ENCODE results near the gene GPX6.
"Not testable (repeated sequence)": the region's sequence is repeated elsewhere in the genome, so short reads cannot be mapped to it uniquely, and the experiment has no call there.

Gene GPX6

GRCh38 chr6:28515676-28516075, at the start of gene GPX6:
TSS of gene GPX6 (minus strand) at chr6:28515793. CDS start at chr6:28515743, 50 bp downstream.
- no peak for DNase-seq (ENCODE audit: low read depth)

- DNase-seq (ENCODE audit: low read depth) = no peak
These were observed 48.0 kb upstream of the GPX6 start for GRCh38 chr6:28563430-28564095.

- DNase-seq (ENCODE audit: low read depth) = no peak
These were observed 43.0 kb upstream of the GPX6 start for GRCh38 chr6:28558629-28559028.

DNA sequence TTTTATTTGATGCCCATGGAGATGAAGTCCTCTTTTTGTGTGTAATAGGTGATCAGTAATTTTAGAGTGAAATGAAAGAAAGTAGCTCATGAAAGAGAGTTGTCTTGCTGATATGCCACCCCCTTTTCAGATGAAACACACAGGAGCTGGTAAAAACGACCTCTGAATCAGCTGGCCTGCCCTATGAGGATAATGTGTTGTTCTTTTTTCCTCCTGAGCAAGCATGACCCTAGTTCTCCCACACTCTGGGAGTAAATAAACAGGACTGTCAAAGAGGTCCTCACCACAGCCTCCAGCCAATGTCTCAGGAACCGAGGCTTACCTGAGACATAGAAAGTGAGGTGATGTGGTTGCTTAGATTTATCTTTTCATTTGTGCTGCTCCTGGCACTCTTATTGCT, 39.5 kb upstream of the GPX6 start:
- no peak for DNase-seq (ENCODE audit: low read depth)

GRCh38 chr6:28553986-28554881, 38.6 kb upstream of the GPX6 start:
- no peak for DNase-seq (ENCODE audit: low read depth)

DNA sequence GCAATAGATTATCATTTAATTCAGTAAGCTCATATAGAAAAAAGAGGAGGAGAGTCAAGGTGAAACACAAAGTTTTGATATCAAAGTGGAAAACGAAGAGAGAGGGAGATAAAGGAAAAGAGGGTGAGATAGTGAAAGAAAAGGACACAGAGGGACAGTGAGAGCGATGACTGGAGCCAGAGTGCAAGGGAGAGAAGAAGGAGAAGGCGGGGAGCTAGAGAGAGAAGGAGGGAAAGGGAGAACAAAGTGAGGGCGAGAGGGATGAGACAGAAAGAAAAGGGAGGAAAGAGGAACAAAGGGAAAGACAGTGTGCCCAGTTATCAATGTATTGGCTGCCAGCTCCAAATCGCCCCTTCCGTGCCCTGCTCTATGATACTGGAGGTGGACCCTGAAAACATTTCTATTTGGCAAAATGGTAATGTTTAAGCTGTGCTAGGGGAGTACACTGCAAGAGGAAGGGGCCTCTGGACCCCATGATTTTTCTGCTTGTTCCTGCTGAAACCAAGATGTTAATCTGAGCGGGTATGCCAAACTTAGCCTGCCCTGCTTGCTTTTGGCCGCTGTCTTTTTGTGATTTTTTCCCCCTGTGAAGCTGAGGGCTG, 37.9 kb upstream of the GPX6 start:
- DNase-seq (ENCODE audit: low read depth) = no peak

DNA sequence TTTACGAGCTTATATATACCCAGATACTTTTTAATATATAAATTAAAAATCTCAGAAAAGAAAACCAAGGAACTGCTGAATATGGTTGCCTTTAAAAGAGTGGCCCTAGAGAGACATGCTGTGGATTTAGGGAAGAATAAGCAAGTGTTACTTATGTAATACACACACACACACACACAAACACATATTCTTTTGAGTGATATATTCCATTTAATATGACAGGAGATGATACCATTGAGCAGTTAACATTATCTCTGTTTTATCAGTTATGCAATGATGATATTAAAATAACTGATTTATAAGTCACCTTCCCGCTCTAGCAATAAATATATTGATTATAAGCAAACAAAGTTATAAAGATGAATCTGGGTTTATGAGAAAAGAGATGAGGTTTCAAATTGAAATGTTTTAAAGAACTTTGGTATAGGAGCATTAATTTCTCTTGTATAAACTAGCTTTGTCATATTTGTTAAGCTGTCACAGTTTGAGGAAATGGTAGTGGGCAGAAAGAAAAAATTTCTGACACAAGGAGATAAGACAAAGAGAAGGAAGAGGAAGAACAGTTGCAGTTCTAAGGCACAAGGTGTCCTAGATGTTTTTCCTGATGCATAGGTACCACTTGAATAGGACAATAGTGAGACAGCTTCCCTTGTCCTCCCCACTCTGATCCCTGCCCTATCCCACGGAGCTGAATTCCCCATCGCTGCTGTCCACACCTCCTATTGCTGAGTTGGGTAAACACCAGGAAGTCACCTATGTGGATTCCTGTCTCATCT, 36.5 kb upstream of the GPX6 start:
- no peak for DNase-seq (ENCODE audit: low read depth)

GRCh38 chr6:28547003-28547402, 31.4 kb upstream of the GPX6 start:
- not testable (repeated sequence) for DNase-seq (ENCODE audit: low read depth)

- no peak for DNase-seq (ENCODE audit: low read depth)
These were observed 30.4 kb upstream of the GPX6 start for GRCh38 chr6:28545955-28546354.

- no peak for DNase-seq (ENCODE audit: low read depth)
These were observed 28.3 kb upstream of the GPX6 start for GRCh38 chr6:28543651-28544610.

GRCh38 chr6:28542440-28543296, 27.1 kb upstream of the GPX6 start:
- DNase-seq (ENCODE audit: low read depth) = no peak

DNA sequence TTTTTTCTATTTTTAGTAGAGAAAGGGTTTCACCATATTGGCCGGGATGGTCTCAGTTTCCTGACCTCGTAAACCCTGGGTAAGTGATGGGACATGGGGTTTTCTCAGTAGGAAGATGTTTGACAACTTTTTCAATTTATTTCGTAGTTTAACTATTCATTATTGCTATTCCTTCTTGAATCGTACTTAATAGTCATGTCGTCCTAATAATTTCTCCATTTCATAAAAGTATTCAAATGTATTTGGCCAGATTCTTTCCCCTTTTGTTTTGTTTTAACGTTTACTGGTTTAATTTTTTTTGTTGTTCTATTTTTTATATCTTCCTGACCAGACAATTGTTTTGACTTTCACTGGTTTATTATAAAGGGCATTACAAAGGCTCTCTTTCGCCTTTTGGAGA, 26.4 kb upstream of the GPX6 start:
- DNase-seq (ENCODE audit: low read depth) = no peak

DNA sequence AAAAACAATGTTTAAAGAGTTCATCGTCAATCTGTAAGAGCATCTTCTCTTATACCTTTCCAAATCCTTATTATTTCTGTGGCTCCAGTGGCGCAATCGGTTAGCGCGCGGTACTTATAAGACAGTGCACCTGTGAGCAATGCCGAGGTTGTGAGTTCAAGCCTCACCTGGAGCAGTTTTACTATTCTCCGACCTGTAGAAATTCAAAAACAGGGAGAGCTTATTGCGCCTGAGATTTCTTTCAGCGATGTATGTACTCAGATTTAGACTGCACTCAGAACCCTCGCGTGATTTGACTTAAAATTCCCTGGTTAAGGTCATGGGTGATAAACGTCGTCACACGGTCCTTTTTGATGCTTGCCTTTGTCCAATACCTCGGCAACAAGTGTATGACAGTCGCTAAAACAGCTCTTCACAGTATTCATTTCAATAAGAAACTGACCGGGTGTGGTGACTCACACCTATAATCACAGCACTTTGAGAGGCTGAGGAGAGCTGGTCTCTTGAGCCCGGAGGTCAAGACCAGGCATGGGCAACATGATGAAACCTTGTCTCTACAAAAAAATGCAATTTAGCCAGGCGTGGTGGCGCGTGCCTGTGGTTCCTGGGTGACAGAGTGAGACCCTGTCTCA, 22.0 kb upstream of the GPX6 start:
- DNase-seq (ENCODE audit: low read depth) = no peak

- DNase-seq (ENCODE audit: low read depth) = no peak
These were observed 21.5 kb upstream of the GPX6 start for GRCh38 chr6:28537065-28537464.

GRCh38 chr6:28534875-28535274, 19.3 kb upstream of the GPX6 start:
- DNase-seq (ENCODE audit: low read depth) = no peak

- no peak for DNase-seq (ENCODE audit: low read depth)
These were observed 18.7 kb upstream of the GPX6 start for GRCh38 chr6:28534306-28534705.

- no peak for DNase-seq (ENCODE audit: low read depth)
These were observed 16.0 kb upstream of the GPX6 start for GRCh38 chr6:28531479-28532128.

DNA sequence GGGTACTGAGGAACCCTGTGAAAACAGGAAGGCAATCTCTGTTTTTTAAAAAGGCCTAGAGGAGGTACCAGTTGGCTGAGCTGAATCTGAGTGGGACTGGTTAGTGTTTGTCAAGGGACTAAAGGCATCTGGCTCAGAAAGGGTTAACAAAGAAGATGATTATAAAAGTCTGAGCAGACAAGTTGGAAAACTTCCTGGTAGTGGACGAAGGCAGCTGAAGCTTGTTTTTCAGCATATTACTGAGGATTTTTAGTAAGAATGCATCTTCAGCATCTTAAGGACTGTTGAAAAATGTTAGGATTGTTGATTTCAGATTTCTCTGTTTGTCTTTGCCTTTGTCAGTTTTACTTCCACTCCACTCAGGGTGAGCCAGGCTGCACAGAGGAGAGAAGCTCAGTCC, 15.2 kb upstream of the GPX6 start:
- no peak for DNase-seq (ENCODE audit: low read depth)

DNA sequence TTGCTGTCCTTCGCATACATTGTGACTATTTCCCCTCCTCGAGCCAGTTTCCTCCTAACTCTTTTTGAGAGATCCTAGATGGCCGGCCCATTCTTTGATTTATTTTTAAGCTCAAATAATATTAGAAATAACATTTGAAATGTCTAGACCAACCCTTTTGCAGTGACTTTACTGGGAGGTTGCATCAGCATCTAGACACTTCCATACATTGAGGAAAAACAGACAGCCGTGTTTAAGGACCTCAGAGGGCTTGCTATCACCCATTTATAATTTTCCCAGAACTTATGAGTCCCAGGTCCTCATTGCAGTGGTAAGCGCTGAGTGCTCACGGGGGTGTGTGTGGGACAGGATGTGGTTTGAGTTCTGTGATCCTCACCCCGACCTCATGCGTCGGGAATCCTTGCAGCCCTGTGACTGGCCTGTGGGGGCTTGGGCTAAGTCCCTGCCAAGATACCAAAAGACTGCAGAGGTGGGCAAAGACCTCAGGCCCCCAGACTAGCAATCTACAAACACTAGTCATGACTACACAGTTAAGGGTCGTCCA, 10.0 kb upstream of the GPX6 start, which contains the start of gene GPX5:
Gene GPX5, plus strand, starts transcription at position 386 of the 544 bp plus-strand sequence. Its CDS starts 133 bp downstream, at position 519.
- no peak for DNase-seq (ENCODE audit: low read depth)
